Naive thymus-derived CD4-positive, alpha-beta T cell (primary cell): Measurements from ENCODE around the gene OVCH2. TPM values are rescaled to one million over a fixed set of nuclear protein-coding genes. Genes with fewer than 3 reads are reported as not detected.

Experiments
- ATAC-seq: fragments of 150-1000 bp; cut with Tn5 transposase; 2 replicates; pipeline ENCODE4 v1.10.0; 2021; ENCODE audit warnings: mild to moderate bottlenecking, moderate library complexity
- CTCF ChIA-PET: fragments of 350-600 bp; sonication (Branson Sonifier 250); formaldehyde crosslinking; loops from one replicate; lab custom pipeline; 2021; ENCODE audit warnings: antibody characterized with exemption; lab: Charles Lee
- POLR2A ChIA-PET: fragments of 350-600 bp; sonication (Branson Sonifier 250); formaldehyde crosslinking; loops from one replicate; lab custom pipeline; 2021; ENCODE audit warnings: antibody characterized with exemption, inconsistent platforms; lab: Charles Lee
- DNase-seq, 9 donors: peaks; one replicate each; pipeline versions ENCODE4 v3.0.0 to v3.0.0-alpha.2; 2020 to 2022; ENCODE audit warnings: mixed read lengths in 1 of 9
- H3K27ac ChIP-seq: one replicate; pipeline ENCODE4 v1.7.0; 2013; ENCODE audit warnings: mild to moderate bottlenecking, low read depth, low read length, moderate library complexity
- H3K27me3 ChIP-seq, 2 donors: one replicate each; pipeline ENCODE4 v1.7.0; 2013; ENCODE audit warnings: low read length in 2 of 2, mild to moderate bottlenecking in 2 of 2, moderate library complexity in 2 of 2; ENCODE audit not compliant: control insufficient read depth in 2 of 2, insufficient read depth in 2 of 2
- H3K36me3 ChIP-seq, 3 experiments: 1 replicate in 2 of 3; 2 replicates in 1 of 3; pipeline ENCODE4 v1.7.0; 2013; ENCODE audit warnings: low read length in 3 of 3, mild to moderate bottlenecking in 3 of 3, moderate library complexity in 1 of 3; ENCODE audit not compliant: insufficient read depth in 3 of 3, control insufficient read depth in 2 of 3
- H3K4me1 ChIP-seq, 2 donors: one replicate each; pipeline ENCODE4 v1.7.0; 2013; ENCODE audit warnings: low read length in 2 of 2, mild to moderate bottlenecking in 2 of 2, moderate library complexity in 1 of 2; ENCODE audit not compliant: control insufficient read depth in 2 of 2, insufficient read depth in 2 of 2
- H3K4me3 ChIP-seq: 2 replicates; pipeline ENCODE4 v1.7.0; 2013; ENCODE audit warnings: mild to moderate bottlenecking, low read length
- H3K9me3 ChIP-seq, 3 experiments: 1 replicate in 2 of 3; 2 replicates in 1 of 3; pipeline ENCODE4 v1.7.0; 2013; ENCODE audit warnings: low read length in 3 of 3; ENCODE audit not compliant: control insufficient read depth in 2 of 3
- H3K27ac Mint-ChIP-seq, 9 donors: one replicate each; pipeline ENCODE4 v1.8.0; 2020 to 2022; ENCODE audit warnings: mixed read lengths in 9 of 9, mild to moderate bottlenecking in 8 of 9, moderate library complexity in 5 of 9, inconsistent platforms in 2 of 9
- H3K27me3 Mint-ChIP-seq, 5 donors: one replicate each; pipeline ENCODE4 v1.8.0; 2021 to 2022; ENCODE audit warnings: mixed read lengths in 5 of 5, mild to moderate bottlenecking in 1 of 5
- H3K36me3 Mint-ChIP-seq, 5 donors: one replicate each; pipeline ENCODE4 v1.8.0; 2020 to 2022; ENCODE audit warnings: mixed read lengths in 5 of 5, mild to moderate bottlenecking in 3 of 5, inconsistent platforms in 1 of 5
- H3K4me1 Mint-ChIP-seq, 7 donors: one replicate each; pipeline ENCODE4 v1.8.0; 2020 to 2022; ENCODE audit warnings: mixed read lengths in 7 of 7, mild to moderate bottlenecking in 3 of 7, inconsistent platforms in 1 of 7
- H3K4me3 Mint-ChIP-seq, 10 donors: one replicate each; pipeline ENCODE4 v1.8.0; 2020 to 2022; ENCODE audit warnings: mild to moderate bottlenecking in 10 of 10, mixed read lengths in 10 of 10, moderate library complexity in 6 of 10, inconsistent platforms in 2 of 10
- H3K9me3 Mint-ChIP-seq, 11 donors: one replicate each; pipeline ENCODE4 v1.8.0; 2020 to 2022; ENCODE audit warnings: mixed read lengths in 11 of 11, mild to moderate bottlenecking in 4 of 11, inconsistent platforms in 1 of 11, moderate library complexity in 1 of 11
- intact Hi-C, 2 donors: fragments of 100-400 bp; cut with micrococcal nuclease; formaldehyde crosslinking; loops; one replicate each; pipeline ENCODE4 v1.15.1; 2023
- polyA plus RNA-seq, 2 donors: library from polyadenylated mRNA; unstranded; fragments of 300-500 nt; fragmentation: Illumina TruSeq; gene quantifications; one replicate each; pipeline ENCODE4 v1.2.3, GENCODE V29; 2021
- total RNA-seq, 6 experiments: library from RNA in 5 of 6; stranded (reverse) in 5 of 6; gene quantifications; 1 replicate in 5 of 6; 2 replicates in 1 of 6; pipeline ENCODE4 v1.2.3 and lab custom pipeline; 2021 to 2026

Gene OVCH2
- total and polyA plus RNA-seq, 7 experiments from 2014 or later: not detected

GRCh38 chr11:7692426-7692825, 13.9 kb downstream of the OVCH2 start:
- DNase-seq: no peak
- H3K27me3 Mint-ChIP-seq: peaks cover 32 to 55% (median 40%) of the 10 kb centered on the region in 5 donors
- no peak overlapping the region for H3K27ac Mint-ChIP-seq
- Histone ChIP-seq H3K27me3 (peaks cover 6 to 11% of the 10 kb centered on the region in 2 donors), H3K4me3 (no peak overlapping the region), H3K27ac (no peak overlapping the region), H3K36me3 (no peaks in the 10 kb centered on the region), H3K4me1 (no peaks in the 10 kb centered on the region), H3K9me3 (no peaks in the 10 kb centered on the region)
- H3K9me3 Mint-ChIP-seq: peaks cover 0 to 1% (median 0%) of the 10 kb centered on the region in 11 donors
- H3K36me3 Mint-ChIP-seq: no peaks in the 10 kb centered on the region
- ATAC-seq: no peak
- intact Hi-C loops: loop anchor here (5.0 to 10.0 kb wide), 4 partner anchors 118 to 340 kb away; partner anchors contain the start of gene EIF3F (in 2 of the 2)
- H3K4me3 Mint-ChIP-seq: no peak overlapping the region
- ChIA-PET POLR2A (interaction anchor here (0.6 kb wide), 1 partner anchor 755 kb away, joined by 8 read pairs; no protein-coding TSS in a partner anchor), CTCF (interaction anchor here (0.9 to 1.9 kb wide), 3 partner anchors 15 to 594 kb away, joined by 3 to 7 read pairs (median 3); no protein-coding TSS in a partner anchor)
- peaks cover 0 to 2% (median 0%) of the 10 kb centered on the region in 7 donors for H3K4me1 Mint-ChIP-seq

- DNase-seq (no peak), ATAC-seq (no peak)
- peaks cover 0 to 2% (median 0%) of the 10 kb centered on the region in 7 donors for H3K4me1 Mint-ChIP-seq
- peaks cover 0 to 1% (median 0%) of the 10 kb centered on the region in 11 donors for H3K9me3 Mint-ChIP-seq
- Histone ChIP-seq H3K27ac (no peak overlapping the region), H3K36me3 (no peaks in the 10 kb centered on the region), H3K27me3 (peaks cover 6 to 11% of the 10 kb centered on the region in 2 donors), H3K4me1 (no peaks in the 10 kb centered on the region), H3K9me3 (no peaks in the 10 kb centered on the region), H3K4me3 (no peak overlapping the region)
- CTCF ChIA-PET: interaction anchor here (0.9 to 2.5 kb wide), 5 partner anchors 9 to 594 kb away, joined by 3 to 7 read pairs (median 3); partner anchors contain the start of gene PPFIBP2
- POLR2A ChIA-PET: interaction anchor here (0.6 kb wide), 1 partner anchor 754 kb away, joined by 8 read pairs; no protein-coding TSS in a partner anchor
- peaks cover 32 to 55% (median 42%) of the 10 kb centered on the region in 5 donors for H3K27me3 Mint-ChIP-seq
- intact Hi-C loops: loop anchor here (5.0 to 10.0 kb wide), 4 partner anchors 117 to 340 kb away; partner anchors contain the start of gene EIF3F (in 2 of the 2)
- H3K4me3 Mint-ChIP-seq: no peak overlapping the region
- H3K27ac Mint-ChIP-seq: no peak overlapping the region
- no peaks in the 10 kb centered on the region for H3K36me3 Mint-ChIP-seq
Observed at GRCh38 chr11:7691759-7692350, 14.4 kb downstream of the OVCH2 start.

GRCh38 chr11:7690648-7691047, 15.6 kb downstream of the OVCH2 start:
- no peaks in the 10 kb centered on the region for H3K36me3 Mint-ChIP-seq
- CTCF ChIA-PET: interaction anchor here (1.1 to 2.5 kb wide), 4 partner anchors 10 to 592 kb away, joined by 3 to 7 read pairs (median 6); partner anchors contain the start of gene PPFIBP2
- no peak overlapping the region for H3K27ac ChIP-seq
- H3K27me3 Mint-ChIP-seq: peaks cover 35 to 55% (median 42%) of the 10 kb centered on the region in 5 donors
- intact Hi-C loops: loop anchor here (5.0 to 10.0 kb wide), 4 partner anchors 116 to 338 kb away; partner anchors contain the start of gene EIF3F (in 2 of the 2)
- peaks cover 0 to 2% (median 0%) of the 10 kb centered on the region in 7 donors for H3K4me1 Mint-ChIP-seq
- no peaks in the 10 kb centered on the region for H3K4me1 ChIP-seq
- H3K27me3 ChIP-seq: peaks cover 6 to 11% of the 10 kb centered on the region in 2 donors
- POLR2A ChIA-PET: no interaction called here
- no peaks in the 10 kb centered on the region for H3K9me3 ChIP-seq
- no peak overlapping the region for H3K4me3 ChIP-seq
- peaks cover 0 to 1% (median 0%) of the 10 kb centered on the region in 11 donors for H3K9me3 Mint-ChIP-seq
- no peaks in the 10 kb centered on the region for H3K36me3 ChIP-seq
- no peak for ATAC-seq
- H3K27ac Mint-ChIP-seq: no peak overlapping the region
- no peak overlapping the region for H3K4me3 Mint-ChIP-seq
- no peak for DNase-seq

- H3K4me1 ChIP-seq: no peaks in the 10 kb centered on the region
- H3K9me3 ChIP-seq: no peaks in the 10 kb centered on the region
- ChIA-PET POLR2A (no interaction called here), CTCF (interaction anchor here (0.6 to 2.5 kb wide), 4 partner anchors 176 to 1223 kb away, joined by 3 to 8 read pairs (median 6); partner anchors contain the start of genes OLFML1 and PPFIBP2)
- Mint-ChIP-seq H3K4me3 (no peak overlapping the region), H3K27me3 (peaks cover 34 to 51% (median 41%) of the 10 kb centered on the region in 5 donors), H3K9me3 (peaks cover 0 to 1% (median 0%) of the 10 kb centered on the region in 11 donors), H3K4me1 (peaks cover 0 to 2% (median 0%) of the 10 kb centered on the region in 7 donors), H3K36me3 (no peaks in the 10 kb centered on the region), H3K27ac (no peak overlapping the region)
- H3K27me3 ChIP-seq: peaks cover 3 to 8% of the 10 kb centered on the region in 2 donors
- H3K36me3 ChIP-seq: no peaks in the 10 kb centered on the region
- no peak for ATAC-seq
- H3K4me3 ChIP-seq: no peak overlapping the region
- intact Hi-C loops: loop anchor here in 1 of 2 donors (5.0 kb wide), 1 partner anchor 247 kb away; no protein-coding TSS in a partner anchor
- no peak overlapping the region for H3K27ac ChIP-seq
- no peak for DNase-seq
Observed at GRCh38 chr11:7689239-7689638, 17.0 kb downstream of the OVCH2 start.

GRCh38 chr11:7688238-7688826, 17.9 kb downstream of the OVCH2 start:
- DNase-seq: peak in 5 of 9 donors; percentile 8 to 31 (median 22)

GRCh38 chr11:7687386-7687785, 18.9 kb downstream of the OVCH2 start:
- ChIA-PET CTCF (interaction anchor here (1.1 to 1.4 kb wide), 2 partner anchors 8 to 245 kb away, joined by 3 read pairs; no protein-coding TSS in a partner anchor), POLR2A (no interaction called here)
- no peaks in the 10 kb centered on the region for H3K9me3 Mint-ChIP-seq
- H3K4me1 Mint-ChIP-seq: peaks cover 0 to 2% (median 0%) of the 10 kb centered on the region in 7 donors
- DNase-seq: no peak
- peaks cover 17 to 33% (median 25%) of the 10 kb centered on the region in 5 donors for H3K27me3 Mint-ChIP-seq
- Histone ChIP-seq H3K4me1 (no peaks in the 10 kb centered on the region), H3K27me3 (no peaks in the 10 kb centered on the region), H3K27ac (no peak overlapping the region), H3K9me3 (no peaks in the 10 kb centered on the region), H3K4me3 (no peak overlapping the region), H3K36me3 (no peaks in the 10 kb centered on the region)
- no peak overlapping the region for H3K4me3 Mint-ChIP-seq
- ATAC-seq: no peak
- intact Hi-C loops: loop anchor here in 1 of 2 donors (5.0 kb wide), 1 partner anchor 245 kb away; no protein-coding TSS in a partner anchor
- H3K36me3 Mint-ChIP-seq: no peaks in the 10 kb centered on the region
- H3K27ac Mint-ChIP-seq: no peak overlapping the region

More at GRCh38 chr11:7688238-7688826, 17.9 kb downstream of the OVCH2 start:
- Histone ChIP-seq H3K4me1 (no peaks in the 10 kb centered on the region), H3K4me3 (no peak overlapping the region), H3K27ac (no peak overlapping the region), H3K27me3 (no peaks in the 10 kb centered on the region), H3K36me3 (no peaks in the 10 kb centered on the region), H3K9me3 (no peaks in the 10 kb centered on the region)
- ATAC-seq: peak; percentile 55
- Mint-ChIP-seq H3K9me3 (peaks cover 0 to 1% (median 0%) of the 10 kb centered on the region in 11 donors), H3K4me1 (peaks cover 0 to 2% (median 0%) of the 10 kb centered on the region in 7 donors), H3K4me3 (no peak overlapping the region), H3K36me3 (no peaks in the 10 kb centered on the region), H3K27ac (no peak overlapping the region), H3K27me3 (peaks cover 25 to 42% (median 32%) of the 10 kb centered on the region in 5 donors)
- intact Hi-C loops: loop anchor here in 1 of 2 donors (1.0 to 5.0 kb wide), 5 partner anchors 175 to 590 kb away; partner anchors contain the start of gene PPFIBP2
- ChIA-PET CTCF (interaction anchor here (0.6 to 1.1 kb wide), 3 partner anchors 203 to 542 kb away, joined by 3 read pairs; partner anchors contain the start of gene OLFML1), POLR2A (interaction anchor here (0.7 kb wide), 1 partner anchor 407 kb away, joined by 3 read pairs; no protein-coding TSS in a partner anchor)
